Caco-2 (cell line): ENCODE measurements around the gene GLB1L2. TPM values are rescaled to one million over a fixed set of nuclear protein-coding genes. Genes with fewer than 3 reads are reported as not detected.

Experiments used
- BruUV-seq: library from RNA; stranded (reverse); fragments of 400-500 nt; replicated peaks from 2 replicates; lab custom pipeline; 2021; lab: Mats Ljungman, UMichigan
- CTCF ChIA-PET: fragments of 300-600 bp; sonication (Branson Sonifier 250); formaldehyde crosslinking; loops from one replicate; lab custom pipeline; 2022; ENCODE audit warnings: antibody characterized with exemption; lab: Charles Lee
- POLR2A ChIA-PET: fragments of 300-600 bp; sonication (Branson Sonifier 250); formaldehyde crosslinking; loops from one replicate; lab custom pipeline; 2022; ENCODE audit warnings: antibody characterized with exemption; lab: Charles Lee
- DNase-seq, 2 experiments: peaks; one replicate each; pipeline versions ENCODE4 v3.0.0 to v3.0.0-alpha.2; 2020 to 2022
- H3K27me3 ChIP-seq: replicated peaks from 2 replicates; pipeline ENCODE4 v1.6.0; 2011; ENCODE audit warnings: low read length; ENCODE audit not compliant: control insufficient read depth, insufficient read depth
- H3K36me3 ChIP-seq: 2 replicates; pipeline ENCODE4 v1.5.1; 2011; ENCODE audit warnings: low read length; ENCODE audit not compliant: control insufficient read depth, insufficient read depth
- H3K4me1 ChIP-seq: fragments of 250-450 bp; sonication (Bioruptor Pico); 2 replicates; pipeline ENCODE4 v1.5.1; 2020; ENCODE audit warnings: mild to moderate bottlenecking
- H3K4me3 ChIP-seq: 2 replicates; pipeline ENCODE4 v1.5.1; 2011; ENCODE audit warnings: low read depth, mild to moderate bottlenecking, control low read depth, low read length
- H3K9me3 ChIP-seq: fragments of 250-450 bp; sonication (Bioruptor Pico); 2 replicates; pipeline ENCODE4 v1.5.1; 2020; ENCODE audit warnings: mild to moderate bottlenecking, moderate library complexity
- H3K27ac Mint-ChIP-seq: one replicate; pipeline ENCODE4 v1.8.0; 2022; ENCODE audit warnings: mixed read lengths; ENCODE audit not compliant: unreplicated experiment
- H3K27me3 Mint-ChIP-seq: one replicate; pipeline ENCODE4 v1.8.0; 2022; ENCODE audit warnings: mixed read lengths; ENCODE audit not compliant: insufficient read depth, unreplicated experiment
- H3K36me3 Mint-ChIP-seq: one replicate; pipeline ENCODE4 v1.8.0; 2022; ENCODE audit warnings: mild to moderate bottlenecking, mixed read lengths; ENCODE audit not compliant: insufficient read depth, unreplicated experiment
- H3K4me1 Mint-ChIP-seq: one replicate; pipeline ENCODE4 v1.8.0; 2022; ENCODE audit warnings: low read depth, mixed read lengths; ENCODE audit not compliant: unreplicated experiment
- H3K4me3 Mint-ChIP-seq: one replicate; pipeline ENCODE4 v1.8.0; 2022; ENCODE audit warnings: mild to moderate bottlenecking, moderate library complexity, mixed read lengths; ENCODE audit not compliant: unreplicated experiment
- H3K9me3 Mint-ChIP-seq: one replicate; pipeline ENCODE4 v1.8.0; 2022; ENCODE audit warnings: mixed read lengths; ENCODE audit not compliant: unreplicated experiment
- CTCF ChIP-seq, 2 experiments: fragments of 200-600 bp in 1 of 2; IDR thresholded peaks; 1 replicate in 1 of 2; 2 replicates in 1 of 2; pipeline versions ENCODE4 v1.5.1 to v1.8.0; 2011 to 2022; ENCODE audit warnings: antibody characterized with exemption in 1 of 2, control low read depth in 1 of 2, inconsistent platforms in 1 of 2, low read depth in 1 of 2, low read length in 1 of 2, mild to moderate bottlenecking in 1 of 2, moderate library complexity in 1 of 2; ENCODE audit not compliant: insufficient read depth in 1 of 2, severe bottlenecking in 1 of 2, unreplicated experiment in 1 of 2
- intact Hi-C: fragments of 100-400 bp; cut with micrococcal nuclease; formaldehyde crosslinking; loops from one replicate; pipeline ENCODE4 v1.10.0; 2022; ENCODE audit not compliant: unreplicated experiment
- total RNA-seq: library from RNA; stranded (reverse); gene quantifications from 2 replicates; pipeline ENCODE4 v1.2.3, GENCODE V29; 2022

Gene GLB1L2
- total RNA-seq, 1 experiment from 2014 or later, result 15.8 TPM

GRCh38 chr11:134360050-134360835, 28.5 kb downstream of the GLB1L2 start:
- no peak overlapping the region for H3K27ac Mint-ChIP-seq
- no TSS peak for BruUV-seq
- POLR2A ChIA-PET, result no interaction called here
- Histone ChIP-seq H3K4me1 (no peaks in the 10 kb centered on the region), H3K27me3 (no peaks in the 10 kb centered on the region), H3K36me3 (no peaks in the 10 kb centered on the region), H3K9me3 (no peaks in the 10 kb centered on the region), H3K4me3 (no peak overlapping the region)
- peak; percentile 62 to 72 for TF ChIP-seq CTCF (IDR thresholded peaks at IDR 0.05; ENCODE audit: insufficient read depth in 1 of 2, low read depth in 1 of 2, low read length in 1 of 2, severe bottlenecking in 1 of 2, unreplicated experiment in 1 of 2)
- DNase-seq, result peak; percentile 60 to 75
- no peaks in the 10 kb centered on the region for H3K36me3 Mint-ChIP-seq
- CTCF ChIA-PET, result no interaction called here
- no peaks in the 10 kb centered on the region for H3K27me3 Mint-ChIP-seq
- intact Hi-C loops, result no loop called here
- no peaks in the 10 kb centered on the region for H3K9me3 Mint-ChIP-seq
- no peaks in the 10 kb centered on the region for H3K4me1 Mint-ChIP-seq
- H3K4me3 Mint-ChIP-seq, result no peak overlapping the region

GRCh38 chr11:134361661-134362060, 29.9 kb downstream of the GLB1L2 start:
- Histone ChIP-seq H3K4me1 (no peaks in the 10 kb centered on the region), H3K9me3 (no peaks in the 10 kb centered on the region), H3K4me3 (no peak overlapping the region), H3K27me3 (no peaks in the 10 kb centered on the region), H3K36me3 (no peaks in the 10 kb centered on the region)
- no peak overlapping the region for H3K4me3 Mint-ChIP-seq
- no peaks in the 10 kb centered on the region for H3K36me3 Mint-ChIP-seq
- no peaks in the 10 kb centered on the region for H3K27me3 Mint-ChIP-seq
- CTCF ChIA-PET, result no interaction called here
- H3K27ac Mint-ChIP-seq, result no peak overlapping the region
- no peaks in the 10 kb centered on the region for H3K9me3 Mint-ChIP-seq
- no peaks in the 10 kb centered on the region for H3K4me1 Mint-ChIP-seq
- no peak for DNase-seq
- intact Hi-C loops, result no loop called here
- BruUV-seq, result no TSS peak
- TF ChIP-seq CTCF (IDR thresholded peaks at IDR 0.05; ENCODE audit: insufficient read depth in 1 of 2, low read depth in 1 of 2, low read length in 1 of 2, severe bottlenecking in 1 of 2, unreplicated experiment in 1 of 2), result no peak
- POLR2A ChIA-PET, result no interaction called here

- no peaks in the 10 kb centered on the region for H3K27me3 ChIP-seq
These were observed 30.6 kb downstream of the GLB1L2 start for GRCh38 chr11:134362192-134362901.

More at GRCh38 chr11:134362192-134362901, 30.6 kb downstream of the GLB1L2 start:
- intact Hi-C loops, result no loop called here
- DNase-seq, result no peak
- no peak overlapping the region for H3K4me3 Mint-ChIP-seq
- H3K27me3 Mint-ChIP-seq, result no peaks in the 10 kb centered on the region
- Histone ChIP-seq H3K4me3 (no peak overlapping the region), H3K4me1 (no peaks in the 10 kb centered on the region), H3K9me3 (no peaks in the 10 kb centered on the region), H3K36me3 (no peaks in the 10 kb centered on the region)
- ChIA-PET CTCF (no interaction called here), POLR2A (no interaction called here)
- no peak overlapping the region for H3K27ac Mint-ChIP-seq
- TF ChIP-seq CTCF (IDR thresholded peaks at IDR 0.05; ENCODE audit: insufficient read depth in 1 of 2, low read depth in 1 of 2, low read length in 1 of 2, severe bottlenecking in 1 of 2, unreplicated experiment in 1 of 2), result no peak
- H3K4me1 Mint-ChIP-seq, result no peaks in the 10 kb centered on the region
- no peaks in the 10 kb centered on the region for H3K9me3 Mint-ChIP-seq
- no TSS peak for BruUV-seq
- H3K36me3 Mint-ChIP-seq, result no peaks in the 10 kb centered on the region
